CD4-positive, alpha-beta T cell treated with Interleukin-12 subunit alpha and Interleukin-12 subunit beta, for 1 hour (primary cell): ENCODE measurements around the gene SLC25A1.
"Not testable (repeated sequence)": the region's sequence is repeated elsewhere in the genome, so short reads cannot be mapped to it uniquely, and the experiment has no call there.

ENCODE experiments used
- DNase-seq: peaks from one replicate; pipeline ENCODE4 v3.0.0-alpha.2; 2020

SLC25A1 gene

DNA sequence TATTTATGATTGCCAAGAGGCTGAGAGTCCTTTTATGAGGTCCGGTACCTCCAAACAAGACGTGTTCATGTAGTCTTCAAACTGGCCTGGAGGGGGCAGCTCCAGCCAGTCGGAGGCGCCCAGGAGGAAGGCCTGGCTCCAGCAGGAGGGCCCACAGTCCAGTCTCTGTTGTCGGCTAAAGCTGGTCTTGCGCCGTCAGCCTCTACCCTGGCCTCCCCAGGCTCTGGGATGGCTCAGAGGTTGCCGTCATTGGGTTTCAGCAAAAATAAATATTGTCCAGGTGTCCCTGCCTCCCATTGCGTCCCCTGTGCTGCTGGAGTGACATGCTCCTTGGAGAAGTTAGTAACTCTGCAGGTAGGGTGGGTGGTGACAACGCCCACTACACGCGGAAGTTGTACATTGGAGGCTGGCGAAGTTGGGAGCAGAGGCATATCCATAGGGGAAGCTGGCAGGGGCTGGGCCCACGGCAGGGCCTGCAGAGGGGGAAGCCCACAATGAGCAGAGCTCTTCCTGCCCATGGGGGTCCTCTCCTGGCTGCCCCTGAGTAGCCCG, 1.0 kb upstream of the SLC25A1 start:
- peak; percentile 57 for DNase-seq

DNA sequence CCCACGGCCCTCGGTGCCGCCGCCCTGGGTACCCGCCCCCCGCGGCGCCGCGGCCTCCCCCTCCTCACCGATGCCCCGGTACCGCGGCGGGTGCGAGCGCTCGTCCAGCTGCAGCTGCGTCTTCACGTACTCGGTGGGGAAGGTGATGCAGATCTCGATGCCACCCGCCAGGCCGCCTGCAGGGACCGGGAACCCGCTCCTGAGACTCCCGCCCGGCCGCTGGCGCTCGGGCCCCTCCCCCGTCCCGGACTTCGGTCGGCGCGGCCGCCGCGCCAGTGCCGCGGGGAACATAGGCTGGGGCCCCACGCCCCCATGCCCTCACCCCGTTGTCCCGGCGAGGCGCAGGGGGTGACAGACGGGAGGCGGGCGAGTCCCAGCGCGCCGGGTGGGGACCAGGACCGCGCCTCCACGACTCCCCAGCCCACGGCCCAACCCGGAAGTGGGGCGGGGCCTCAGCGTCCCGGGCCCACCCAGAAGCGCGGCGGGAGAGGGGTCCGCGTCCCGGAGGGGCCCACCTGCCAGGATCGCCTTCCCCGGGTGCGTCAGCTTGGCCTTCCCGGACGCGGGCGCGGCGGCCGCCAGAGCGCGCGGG, 375 bp downstream of the SLC25A1 start:
- peak; percentile 63 for DNase-seq

DNA sequence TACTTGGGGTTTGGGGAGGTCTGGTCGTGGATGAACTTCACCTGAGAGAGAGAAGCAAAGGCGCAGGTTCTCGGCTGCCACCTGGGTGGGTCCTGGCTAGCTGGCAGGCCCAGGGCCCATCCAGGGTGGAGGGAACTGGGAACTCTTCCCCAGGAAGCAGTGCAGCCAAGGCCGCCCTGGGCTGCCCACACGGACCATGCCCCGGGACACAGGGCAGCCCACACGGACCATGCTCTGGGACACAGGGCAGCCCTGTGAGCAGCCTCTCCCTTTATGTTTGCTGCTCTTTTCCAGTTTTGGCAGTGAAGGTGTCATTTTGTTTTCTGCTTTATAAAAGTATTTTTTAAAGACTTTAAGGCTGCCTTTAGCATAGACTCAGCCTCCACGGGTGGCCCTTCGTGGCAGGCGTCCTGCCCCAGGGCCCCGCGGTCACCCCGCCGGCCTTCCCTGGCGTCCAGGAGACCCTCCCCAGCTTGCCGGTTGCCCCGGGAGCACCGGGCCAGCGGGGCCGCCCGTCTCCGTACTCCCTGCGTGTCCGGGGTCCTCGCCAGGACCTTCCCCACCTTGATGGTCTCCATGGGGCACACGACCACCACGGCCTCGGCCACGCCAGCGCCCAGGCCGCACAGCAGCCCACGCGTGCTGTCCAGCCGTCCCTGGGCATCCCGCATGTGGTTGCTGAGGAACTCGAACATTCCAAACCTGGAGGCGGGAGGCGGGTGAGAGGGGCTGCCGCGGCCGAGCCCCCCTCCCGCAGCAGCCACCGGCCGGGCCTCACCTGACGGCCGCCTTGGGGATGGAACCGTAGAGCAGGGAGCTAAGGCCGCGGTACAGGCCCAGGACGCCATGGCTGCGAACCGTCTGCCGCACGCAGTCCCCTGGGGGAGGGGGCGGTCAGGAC, 1.1 kb downstream of the SLC25A1 start:
- DNase-seq = no peak

DNA sequence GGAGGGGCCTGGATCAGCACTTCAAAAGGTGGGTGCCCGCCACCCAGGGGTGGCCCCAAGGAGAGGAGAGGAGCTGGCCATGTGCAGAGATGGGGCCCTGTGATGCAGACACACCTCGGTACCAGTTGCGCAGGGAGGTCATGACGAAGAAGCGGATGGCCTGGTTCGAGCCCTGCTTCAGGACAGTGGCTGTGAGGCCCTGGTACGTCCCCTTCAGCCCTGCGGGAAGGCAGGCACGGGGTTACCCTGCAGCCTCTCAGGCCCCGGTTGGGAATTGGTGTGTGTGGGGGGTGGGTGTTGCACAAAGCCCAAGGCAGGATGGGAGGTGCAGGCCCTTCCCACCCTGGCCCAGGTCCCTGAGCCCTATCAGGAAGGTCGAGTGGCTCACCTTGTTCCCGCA, 1.8 kb downstream of the SLC25A1 start:
- DNase-seq = no peak

DNA sequence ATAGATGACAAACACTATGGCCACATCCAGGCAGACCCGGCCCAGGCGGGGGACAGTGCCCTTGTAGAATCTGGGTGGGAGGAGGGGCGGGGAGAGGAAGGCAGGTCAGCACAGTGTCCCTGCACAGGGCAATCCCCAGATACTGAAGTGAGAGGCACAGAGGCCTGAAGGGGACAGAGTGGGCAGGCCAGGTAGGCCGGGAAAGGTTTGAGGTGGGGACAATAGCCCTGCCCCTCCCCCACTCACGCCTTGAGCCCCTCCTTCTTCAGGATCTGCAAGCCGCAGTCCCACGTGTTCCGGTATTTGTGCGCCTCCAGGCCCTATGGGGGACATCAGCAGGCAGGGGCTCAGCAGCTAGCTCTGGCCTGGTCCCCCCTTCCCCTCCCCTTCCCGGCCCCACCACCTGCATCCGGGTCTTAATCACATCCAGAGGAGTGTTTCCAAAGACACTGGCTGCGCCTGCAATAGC, 2.3 kb downstream of the SLC25A1 start:
- no peak for DNase-seq

DNA sequence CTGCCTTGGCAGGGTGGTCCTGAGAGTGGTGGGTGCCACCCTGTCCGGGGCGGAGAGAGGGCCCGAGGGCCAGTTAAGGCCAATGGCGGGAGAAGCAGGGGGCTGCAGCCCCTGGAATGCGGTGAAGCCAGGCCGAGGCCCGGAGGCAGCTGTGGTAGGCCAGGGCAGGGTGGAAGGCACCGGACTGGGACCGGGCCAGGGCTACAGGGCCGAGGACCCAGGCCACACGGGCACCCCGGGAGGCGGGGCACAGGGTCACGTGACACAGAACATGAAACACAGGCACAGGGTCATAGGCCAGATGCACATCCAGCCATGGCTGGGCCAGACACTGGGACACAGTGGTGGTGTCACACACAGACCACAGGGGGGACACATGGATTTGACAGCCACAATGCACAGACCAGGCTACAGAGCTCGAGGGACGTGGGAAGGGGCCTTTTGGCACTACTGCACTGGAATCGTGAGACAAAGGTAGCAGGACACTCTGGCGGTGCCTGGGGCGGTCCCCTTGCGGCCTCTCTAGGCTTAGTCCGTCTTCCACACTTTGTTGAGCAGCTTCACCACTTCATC, 2.8 kb downstream of the SLC25A1 start:
- no peak for DNase-seq

DNA sequence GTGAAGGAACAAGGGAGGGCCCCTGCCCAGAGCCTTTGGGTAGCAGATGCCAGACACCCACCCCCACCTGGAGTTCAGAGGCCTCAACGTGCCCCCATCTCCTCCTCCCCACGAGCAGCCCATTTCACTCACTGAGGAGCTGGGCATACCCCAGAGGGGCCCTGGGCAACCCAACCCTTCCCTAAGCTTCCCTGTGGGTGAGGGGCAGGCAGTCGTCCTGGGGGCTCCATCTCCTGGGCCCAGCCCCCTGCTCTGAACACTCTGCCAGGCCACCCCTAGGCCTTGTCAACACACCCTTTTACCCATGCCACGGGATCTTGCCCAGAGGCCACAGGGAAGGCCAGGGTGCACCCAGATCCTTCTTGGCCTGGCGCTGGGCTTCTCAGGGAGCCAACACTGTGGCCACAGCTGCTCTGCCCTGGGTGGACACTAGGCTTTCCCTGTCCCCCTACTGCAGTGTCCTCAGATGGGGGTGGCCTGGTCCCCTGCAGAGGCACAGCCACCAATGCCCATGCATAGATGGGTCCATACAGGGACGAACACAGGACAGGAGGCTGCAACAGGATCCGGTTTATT, 3.4 kb downstream of the SLC25A1 start:
- no peak for DNase-seq

DNA sequence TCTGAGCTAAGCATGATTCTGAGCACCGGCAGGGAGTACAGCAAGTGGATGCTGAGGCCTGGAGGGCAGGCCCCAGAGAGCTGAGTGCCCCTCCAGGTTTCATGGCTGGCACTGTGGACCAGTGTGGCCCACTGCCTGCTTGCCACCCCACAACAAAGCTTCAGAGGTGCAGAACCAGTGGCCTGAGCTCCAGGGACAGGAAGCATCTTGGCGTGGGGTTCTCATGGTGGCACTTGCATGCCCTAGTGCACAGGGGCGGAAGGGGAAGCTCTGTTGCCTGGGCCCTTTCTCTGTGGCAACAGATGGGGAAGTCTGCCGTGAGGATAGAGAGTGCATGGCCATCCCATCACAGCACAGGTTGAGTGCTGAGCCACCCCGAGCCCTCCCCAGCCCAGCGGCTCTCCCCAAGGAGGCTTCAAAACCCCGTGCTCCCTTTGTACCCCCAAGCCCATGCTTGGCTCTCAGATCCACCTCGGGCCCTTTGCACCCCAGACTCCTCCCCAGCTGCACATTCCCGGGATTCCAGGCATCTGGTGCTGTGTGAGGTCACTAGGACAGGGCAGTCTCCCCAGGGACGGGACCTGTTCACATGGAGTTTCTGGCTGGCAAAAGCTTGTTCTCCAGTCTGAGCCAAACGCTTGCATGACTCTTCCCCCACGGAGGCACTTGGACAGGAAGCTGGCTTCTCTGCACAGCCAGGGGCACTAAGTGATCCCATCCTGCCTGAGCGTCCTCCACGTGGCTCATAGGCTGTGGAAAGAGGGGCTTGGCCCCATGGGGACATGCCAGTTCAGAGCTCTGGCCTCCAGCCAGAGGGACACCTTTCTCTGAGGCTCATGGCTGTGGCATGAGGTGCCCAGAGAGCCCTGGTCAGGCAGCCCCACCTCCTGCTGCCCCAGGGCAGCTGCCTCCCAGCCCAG, 4.2 kb downstream of the SLC25A1 start:
- DNase-seq = no peak

DNA sequence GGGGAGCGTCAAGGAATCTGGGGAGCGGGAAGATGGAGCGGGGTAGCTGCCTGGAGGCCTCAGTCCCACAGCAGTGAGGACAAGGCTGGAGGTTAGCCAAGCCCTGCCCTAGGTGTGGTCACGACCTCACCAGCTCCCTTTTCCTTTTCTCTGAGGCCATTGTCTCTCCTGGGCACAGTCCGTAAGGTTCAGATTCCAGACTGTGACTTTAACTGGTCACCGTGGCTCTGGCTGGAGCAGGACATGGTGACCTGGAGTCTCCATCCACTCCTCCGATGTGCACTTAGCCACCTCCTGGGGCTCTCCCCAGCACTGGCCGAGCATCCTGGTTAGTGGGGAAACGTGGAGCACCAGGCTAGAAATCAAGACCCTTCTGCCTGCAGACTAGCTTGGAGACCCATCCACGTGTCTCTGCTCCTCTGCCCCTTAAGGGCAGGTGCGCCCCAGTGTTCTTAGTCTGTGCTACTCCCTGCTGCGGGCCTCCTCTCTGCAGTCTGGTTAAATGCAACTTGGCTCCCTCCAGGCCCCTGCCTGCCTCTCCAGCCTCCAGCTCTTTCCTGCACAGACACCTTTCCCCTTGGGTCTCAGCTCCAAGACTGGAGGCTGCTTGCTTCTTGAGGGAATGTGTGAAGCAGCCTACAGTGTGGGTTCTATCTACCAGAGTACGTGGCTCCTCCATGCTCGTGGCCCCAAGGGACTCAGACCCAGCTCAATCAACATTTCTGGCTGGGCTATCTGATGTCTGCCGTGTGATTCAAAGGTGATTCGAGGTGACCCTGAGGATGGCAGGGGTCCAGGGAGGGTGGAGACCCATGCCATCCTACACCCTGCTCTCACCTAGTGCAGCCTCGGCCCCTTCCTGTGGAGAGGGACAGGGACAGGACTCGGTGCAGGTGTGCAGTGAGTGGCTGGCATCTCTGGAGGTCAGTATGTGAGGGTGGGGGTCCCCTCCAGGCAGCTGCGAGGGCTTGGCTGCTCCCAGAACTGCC, 5.2 kb downstream of the SLC25A1 start:
- no peak for DNase-seq

DNA sequence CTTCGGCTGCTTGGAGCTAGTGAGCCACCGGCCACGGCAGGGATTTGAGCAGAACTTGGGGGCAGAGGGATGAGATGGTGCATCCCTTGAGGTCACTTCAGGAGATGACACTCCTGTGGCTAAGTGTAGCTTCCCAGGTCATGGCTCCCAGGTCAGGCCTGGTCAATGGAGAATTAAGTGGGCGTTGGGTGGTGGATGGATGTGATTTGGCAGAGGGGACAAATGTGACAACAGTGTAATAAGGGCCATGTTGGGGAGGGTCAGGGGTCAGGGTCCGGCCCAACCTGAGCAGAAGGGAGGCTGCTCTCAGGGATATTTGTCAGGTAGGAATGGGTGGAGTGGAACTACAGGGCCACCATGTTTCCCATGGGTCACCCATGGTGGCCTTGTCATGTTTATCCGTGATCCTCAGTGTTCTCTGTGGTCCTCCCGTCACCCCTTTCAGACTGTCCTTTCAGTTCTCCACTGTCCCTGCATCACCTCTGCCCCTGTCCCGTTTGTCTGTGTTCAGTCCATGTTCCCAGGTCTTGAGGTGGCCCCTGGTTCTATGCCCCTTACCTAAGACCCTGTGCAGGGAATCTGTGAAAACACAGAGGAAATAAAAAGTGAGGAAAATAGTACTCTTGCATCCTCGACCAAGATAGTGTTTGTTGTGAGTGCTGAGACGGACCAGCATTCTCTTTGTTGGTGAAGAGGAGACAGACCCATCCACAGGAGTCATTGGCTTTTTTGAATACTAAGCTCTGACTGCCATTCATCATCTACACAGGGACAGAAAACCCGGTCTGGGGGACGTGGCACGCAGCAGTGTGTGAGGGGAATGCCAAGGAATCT, 6.1 kb downstream of the SLC25A1 start:
- no peak for DNase-seq

DNA sequence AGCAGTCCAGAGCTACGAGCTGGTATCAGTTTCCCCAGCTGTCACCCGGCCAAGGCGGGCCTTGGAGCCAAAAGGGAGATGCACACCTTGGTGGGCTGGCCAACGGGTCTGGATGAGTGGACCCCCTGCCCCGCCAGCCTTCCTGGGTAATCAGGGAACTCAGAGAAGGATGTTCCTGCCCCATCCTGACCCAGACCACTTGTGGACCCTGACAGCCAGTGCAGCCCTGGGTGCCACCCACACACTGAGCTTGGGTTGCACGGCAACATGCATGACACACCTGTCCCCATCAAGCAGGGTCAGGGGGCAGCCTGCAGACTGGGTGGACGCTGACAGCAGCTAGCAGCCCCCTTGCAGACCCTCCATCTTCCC, 8.6 kb downstream of the SLC25A1 start:
- no peak for DNase-seq

DNA sequence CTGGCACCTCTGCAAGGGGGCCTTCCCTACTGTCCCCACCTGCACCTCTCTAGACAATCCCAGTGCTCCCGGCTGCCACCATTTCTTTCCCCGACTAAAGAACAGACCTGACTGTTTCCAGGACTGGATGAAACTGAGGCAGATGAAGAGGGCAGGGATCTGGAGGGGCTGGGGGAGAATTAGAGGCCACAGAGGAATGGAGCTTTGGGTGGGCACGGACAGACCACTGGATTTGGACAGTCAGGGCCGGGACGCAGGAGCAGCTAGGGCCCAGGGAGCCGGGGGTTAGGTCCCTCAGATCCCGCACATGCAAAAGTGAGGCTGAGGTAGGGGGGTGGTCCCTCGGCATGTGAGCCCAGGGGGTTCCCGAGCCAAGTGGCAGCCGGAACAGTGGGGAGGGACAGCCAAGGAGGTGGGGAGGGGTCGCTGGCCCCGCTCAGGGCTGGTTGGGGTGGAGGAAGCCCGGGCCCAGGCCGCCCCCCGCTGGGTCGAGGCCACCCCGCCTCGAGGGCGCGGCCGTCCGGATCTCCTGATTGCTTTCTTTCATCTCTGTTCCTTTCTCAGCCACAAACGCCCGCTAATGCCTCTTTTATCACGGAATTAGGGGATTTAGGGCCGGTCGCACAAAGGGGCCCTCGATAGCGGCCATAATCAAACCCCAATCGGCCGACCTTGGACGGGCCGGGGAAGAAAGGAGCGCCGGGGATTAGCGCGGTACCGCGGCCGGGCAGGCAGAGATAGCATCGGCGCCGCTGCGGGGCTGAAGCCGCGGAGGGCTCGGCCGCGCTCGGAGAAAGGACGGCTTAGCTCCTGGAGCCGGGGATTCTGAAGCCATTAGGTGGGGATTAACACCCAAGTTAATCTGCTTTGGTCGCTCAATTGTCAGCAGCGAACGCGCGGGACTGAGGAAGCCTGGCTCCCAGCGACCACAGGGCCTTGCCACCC, 9.3 kb downstream of the SLC25A1 start:
- DNase-seq = no peak

DNA sequence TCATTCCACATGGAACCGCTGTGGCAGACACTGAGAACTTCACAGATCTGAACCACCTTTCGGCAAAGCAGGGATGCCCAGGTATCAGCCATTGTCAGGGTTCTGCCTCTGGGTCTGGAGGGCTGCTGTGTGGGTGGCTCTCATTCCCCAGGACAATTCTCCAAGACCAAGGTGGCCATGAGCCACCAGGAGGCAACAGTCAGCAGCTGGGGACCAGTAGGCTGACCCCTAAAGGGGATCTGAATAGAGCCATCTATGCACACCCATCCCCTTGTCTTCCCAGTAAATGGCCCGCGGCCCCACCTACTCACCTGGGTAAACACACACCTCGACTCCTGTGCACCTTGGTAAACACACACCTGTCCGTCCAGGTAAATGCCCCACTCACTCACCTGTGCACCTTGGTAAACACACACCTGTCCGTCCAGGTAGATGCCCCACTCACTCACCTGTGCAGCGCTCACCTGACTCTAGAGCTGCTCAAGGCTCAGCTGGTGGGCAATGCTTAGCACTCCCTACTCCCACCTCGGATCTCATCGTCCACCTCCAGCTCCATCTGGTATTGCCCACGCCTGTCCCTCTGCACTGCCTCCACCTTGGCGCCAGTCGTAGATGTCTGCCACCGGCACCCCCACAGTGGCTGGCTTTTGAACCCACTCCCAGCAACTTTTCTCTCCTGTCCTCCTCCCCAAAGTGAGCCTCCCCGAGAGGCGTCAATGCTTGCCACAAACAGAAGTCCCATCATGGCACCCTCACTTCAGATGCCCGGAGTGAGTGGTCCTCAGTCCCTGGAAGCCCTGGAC, 10.2 kb downstream of the SLC25A1 start:
- no peak for DNase-seq

DNA sequence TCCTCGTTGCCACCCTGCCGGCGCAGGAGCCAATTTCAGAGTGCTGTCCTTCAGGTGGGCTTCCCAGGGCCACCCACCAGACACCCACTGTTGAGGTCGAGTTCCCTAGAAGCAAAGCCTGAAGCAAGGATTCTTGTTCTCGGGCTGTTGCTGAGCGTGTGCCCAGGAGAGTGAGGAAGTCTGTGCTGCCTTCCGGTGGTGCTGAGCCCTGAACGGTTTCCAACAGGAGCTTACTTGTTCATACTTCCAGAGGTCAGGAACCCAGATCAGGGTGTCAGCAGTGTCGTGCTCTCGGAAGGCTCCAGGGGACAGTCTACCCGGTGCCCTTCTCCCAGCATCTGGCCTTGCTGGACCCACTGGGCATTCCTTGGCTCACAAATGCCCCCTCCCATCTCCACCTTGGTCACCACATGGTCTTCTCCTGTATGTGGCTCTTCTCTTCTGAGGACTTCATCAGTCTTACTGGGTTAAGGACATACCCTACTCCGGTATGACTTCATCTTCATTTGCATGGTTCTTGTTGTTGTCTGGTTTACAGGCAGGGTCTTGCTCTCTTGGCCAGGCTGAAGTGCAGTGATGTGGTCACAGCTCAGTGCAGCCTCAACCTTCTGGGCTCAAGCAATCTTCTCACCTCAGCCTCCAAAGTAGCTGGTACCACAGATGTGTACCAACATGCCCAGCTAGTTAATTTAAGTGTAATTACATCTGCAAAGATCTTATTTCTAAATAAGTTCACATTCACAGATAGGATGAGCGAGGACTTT, 11.2 kb downstream of the SLC25A1 start:
- no peak for DNase-seq

DNA sequence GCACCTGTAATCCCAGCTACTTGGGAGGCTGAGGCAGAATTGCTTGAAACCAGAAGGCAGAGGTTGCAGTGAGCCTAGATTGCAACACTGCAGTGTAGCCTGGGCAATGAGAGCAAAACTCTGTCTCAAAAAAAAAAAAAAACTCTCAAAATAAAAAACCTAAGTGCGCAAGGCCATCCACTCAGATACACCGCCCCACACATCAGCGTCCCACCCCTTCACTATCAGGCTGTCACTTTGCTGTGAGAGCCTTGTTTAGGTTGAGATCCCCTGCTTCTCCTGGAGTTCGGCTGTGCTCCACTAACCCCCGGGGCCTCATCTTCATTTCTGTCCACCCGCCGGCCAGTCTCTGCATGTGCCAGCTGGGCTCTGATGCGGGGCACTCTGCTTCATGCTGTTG, 12.1 kb downstream of the SLC25A1 start:
- no peak for DNase-seq

DNA sequence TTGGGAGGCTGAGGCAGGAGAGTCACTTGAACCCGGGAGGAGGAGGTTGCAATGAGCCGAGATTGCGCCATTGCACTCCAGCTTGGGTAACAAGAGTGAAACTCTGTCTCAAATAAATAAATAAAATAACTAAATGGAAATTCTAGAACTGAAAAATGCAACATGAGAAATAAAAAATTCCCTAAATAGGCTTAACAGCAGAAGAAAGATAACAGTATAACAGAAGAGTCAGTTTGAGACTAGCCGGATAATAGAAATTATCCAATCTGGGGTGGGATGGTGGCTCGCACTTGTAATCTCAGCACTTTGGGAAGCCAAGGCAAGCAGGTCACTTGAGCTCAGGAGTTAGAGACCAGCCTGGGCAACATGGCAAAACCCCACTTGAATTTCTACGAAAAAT, 14.1 kb downstream of the SLC25A1 start:
- DNase-seq = no peak

DNA sequence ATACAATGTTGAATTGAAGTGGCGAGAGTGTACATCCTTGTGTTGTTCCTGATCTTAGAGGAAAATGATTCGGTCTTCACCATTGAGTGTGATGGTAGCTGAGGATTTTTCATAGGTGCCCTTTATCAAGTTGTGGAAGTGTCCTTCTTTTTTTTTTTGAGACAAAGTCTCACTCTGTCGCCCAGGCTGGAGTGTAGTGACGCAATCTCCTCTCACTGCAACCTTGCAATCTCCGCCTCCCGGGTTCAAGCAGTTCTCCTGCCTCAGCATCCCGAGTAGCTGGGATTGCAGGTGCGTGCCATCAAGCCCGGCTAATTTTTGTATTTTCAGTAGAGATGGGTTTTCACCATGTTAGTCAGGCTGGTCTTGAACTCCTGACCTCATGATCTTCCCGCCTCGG, 19.9 kb downstream of the SLC25A1 start:
- DNase-seq = not testable (repeated sequence)
